ENCODE measurements around the gene SLC5A11. TPM values are rescaled to one million over a fixed set of nuclear protein-coding genes. Genes with fewer than 3 reads are reported as not detected.
A peak's percentile ranks its signal among the peaks of the same experiment; 100 is the strongest.
"Not testable (repeated sequence)": the region's sequence is repeated elsewhere in the genome, so short reads cannot be mapped to it uniquely, and the experiment has no call there.

Gene SLC5A11
- total RNA-seq: 0.13 TPM in 1 of 2 replicates, not detected in the other

- no peak for DNase-seq (ENCODE audit: low read depth in 2 of 2)
Measured at GRCh38 chr16:24845726-24846547, at the start of gene SLC5A11. Gene SLC5A11, plus strand, starts transcription at chr16:24845963. Its CDS starts 12,681 bp downstream, at chr16:24858644.

GRCh38 chr16:24800586-24800985 is 45.2 kb upstream of the SLC5A11 start:
- DNase-seq (ENCODE audit: low read depth in 2 of 2): peak; percentile 11 to 40

GRCh38 chr16:24801761-24802302 is 43.9 kb upstream of the SLC5A11 start:
- no peak for DNase-seq (ENCODE audit: low read depth in 2 of 2)

- DNase-seq (ENCODE audit: low read depth in 2 of 2): no peak
Measured at GRCh38 chr16:24805484-24805883, 40.3 kb upstream of the SLC5A11 start.

- DNase-seq (ENCODE audit: low read depth in 2 of 2): no peak
Measured at GRCh38 chr16:24807301-24807700, 38.5 kb upstream of the SLC5A11 start.

- no peak for DNase-seq (ENCODE audit: low read depth in 2 of 2)
Measured at GRCh38 chr16:24810951-24811843, 34.6 kb upstream of the SLC5A11 start.

- DNase-seq (ENCODE audit: low read depth in 2 of 2): not testable (repeated sequence)
Measured at GRCh38 chr16:24812813-24813212, 33.0 kb upstream of the SLC5A11 start.

- DNase-seq (ENCODE audit: low read depth in 2 of 2): no peak
Measured at GRCh38 chr16:24815021-24815420, 30.7 kb upstream of the SLC5A11 start.

- DNase-seq (ENCODE audit: low read depth in 2 of 2): peak; percentile 6 to 16
Measured at GRCh38 chr16:24816688-24817087, 29.1 kb upstream of the SLC5A11 start.

GRCh38 chr16:24819462-24820040 is 26.2 kb upstream of the SLC5A11 start:
- DNase-seq (ENCODE audit: low read depth in 2 of 2): no peak

GRCh38 chr16:24820522-24820921 is 25.2 kb upstream of the SLC5A11 start:
- DNase-seq (ENCODE audit: low read depth in 2 of 2): peak in 1 of 2 donors; percentile 37

- no peak for DNase-seq (ENCODE audit: low read depth in 2 of 2)
Measured at GRCh38 chr16:24821129-24821528, 24.6 kb upstream of the SLC5A11 start.

GRCh38 chr16:24822542-24822941 is 23.2 kb upstream of the SLC5A11 start:
- no peak for DNase-seq (ENCODE audit: low read depth in 2 of 2)

GRCh38 chr16:24822974-24823373 is 22.8 kb upstream of the SLC5A11 start:
- DNase-seq (ENCODE audit: low read depth in 2 of 2): no peak

- DNase-seq (ENCODE audit: low read depth in 2 of 2): no peak
Measured at GRCh38 chr16:24825696-24826095, 20.1 kb upstream of the SLC5A11 start.

- DNase-seq (ENCODE audit: low read depth in 2 of 2): no peak
Measured at GRCh38 chr16:24826096-24826690, 19.6 kb upstream of the SLC5A11 start.

GRCh38 chr16:24826817-24827566 is 18.8 kb upstream of the SLC5A11 start:
- DNase-seq (ENCODE audit: low read depth in 2 of 2): no peak

GRCh38 chr16:24829153-24829552 is 16.6 kb upstream of the SLC5A11 start:
- no peak for DNase-seq (ENCODE audit: low read depth in 2 of 2)

GRCh38 chr16:24833352-24833751 is 12.4 kb upstream of the SLC5A11 start:
- no peak for DNase-seq (ENCODE audit: low read depth in 2 of 2)

Measured in dermis microvascular lymphatic vessel endothelial cell (primary cell).